GM13976 (cell line): ENCODE measurements around the gene MSANTD1.

Experiments used
- DNase-seq: peaks from one replicate; pipeline ENCODE4 v3.0.0; 2012; ENCODE audit warnings: low spot score
- in situ Hi-C: fragments of 300-500 bp; cut with MboI; formaldehyde crosslinking; loops from one replicate; pipeline ENCODE4 v1.12.0; 2022; ENCODE audit warnings: low sequenced_read_pairs, mixed read lengths, inconsistent platforms; ENCODE audit not compliant: unreplicated experiment
- TF ChIP-seq, protein P1 (sequence below): IDR thresholded peaks from 2 replicates; pipeline ENCODE4 v1.5.1; 2012; ENCODE audit warnings: borderline replicate concordance, mild to moderate bottlenecking; ENCODE audit not compliant: insufficient read depth; ENCODE audit errors: extremely low read depth, missing control alignments, control extremely low read depth

MSANTD1 gene

DNA sequence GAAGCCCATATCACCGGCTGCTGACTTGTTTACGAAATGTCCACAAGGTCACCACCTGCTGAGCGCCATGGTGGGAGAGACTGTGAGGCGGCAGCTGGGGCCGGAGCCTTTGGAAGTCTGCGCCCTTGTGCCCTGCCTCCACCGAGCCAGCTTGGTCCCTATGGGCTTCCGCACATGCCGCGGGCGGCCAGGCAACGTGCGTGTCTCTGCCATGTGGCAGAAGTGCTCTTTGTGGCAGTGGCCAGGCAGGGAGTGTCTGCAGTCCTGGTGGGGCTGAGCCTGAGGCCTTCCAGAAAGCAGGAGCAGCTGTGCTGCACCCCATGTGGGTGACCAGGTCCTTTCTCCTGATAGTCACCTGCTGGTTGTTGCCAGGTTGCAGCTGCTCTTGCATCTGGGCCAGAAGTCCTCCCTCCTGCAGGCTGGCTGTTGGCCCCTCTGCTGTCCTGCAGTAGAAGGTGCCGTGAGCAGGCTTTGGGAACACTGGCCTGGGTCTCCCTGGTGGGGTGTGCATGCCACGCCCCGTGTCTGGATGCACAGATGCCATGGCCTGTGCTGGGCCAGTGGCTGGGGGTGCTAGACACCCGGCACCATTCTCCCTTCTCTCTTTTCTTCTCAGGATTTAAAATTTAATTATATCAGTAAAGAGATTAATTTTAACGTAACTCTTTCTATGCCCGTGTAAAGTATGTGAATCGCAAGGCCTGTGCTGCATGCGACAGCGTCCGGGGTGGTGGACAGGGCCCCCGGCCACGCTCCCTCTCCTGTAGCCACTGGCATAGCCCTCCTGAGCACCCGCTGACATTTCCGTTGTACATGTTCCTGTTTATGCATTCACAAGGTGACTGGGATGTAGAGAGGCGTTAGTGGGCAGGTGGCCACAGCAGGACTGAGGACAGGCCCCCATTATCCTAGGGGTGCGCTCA, 8.7 kb upstream of the MSANTD1 start:
- no peak for DNase-seq
- in situ Hi-C loops, result no loop called here
- TF ChIP-seq, protein P1, sequence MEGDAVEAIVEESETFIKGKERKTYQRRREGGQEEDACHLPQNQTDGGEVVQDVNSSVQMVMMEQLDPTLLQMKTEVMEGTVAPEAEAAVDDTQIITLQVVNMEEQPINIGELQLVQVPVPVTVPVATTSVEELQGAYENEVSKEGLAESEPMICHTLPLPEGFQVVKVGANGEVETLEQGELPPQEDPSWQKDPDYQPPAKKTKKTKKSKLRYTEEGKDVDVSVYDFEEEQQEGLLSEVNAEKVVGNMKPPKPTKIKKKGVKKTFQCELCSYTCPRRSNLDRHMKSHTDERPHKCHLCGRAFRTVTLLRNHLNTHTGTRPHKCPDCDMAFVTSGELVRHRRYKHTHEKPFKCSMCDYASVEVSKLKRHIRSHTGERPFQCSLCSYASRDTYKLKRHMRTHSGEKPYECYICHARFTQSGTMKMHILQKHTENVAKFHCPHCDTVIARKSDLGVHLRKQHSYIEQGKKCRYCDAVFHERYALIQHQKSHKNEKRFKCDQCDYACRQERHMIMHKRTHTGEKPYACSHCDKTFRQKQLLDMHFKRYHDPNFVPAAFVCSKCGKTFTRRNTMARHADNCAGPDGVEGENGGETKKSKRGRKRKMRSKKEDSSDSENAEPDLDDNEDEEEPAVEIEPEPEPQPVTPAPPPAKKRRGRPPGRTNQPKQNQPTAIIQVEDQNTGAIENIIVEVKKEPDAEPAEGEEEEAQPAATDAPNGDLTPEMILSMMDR, result no peak

DNA sequence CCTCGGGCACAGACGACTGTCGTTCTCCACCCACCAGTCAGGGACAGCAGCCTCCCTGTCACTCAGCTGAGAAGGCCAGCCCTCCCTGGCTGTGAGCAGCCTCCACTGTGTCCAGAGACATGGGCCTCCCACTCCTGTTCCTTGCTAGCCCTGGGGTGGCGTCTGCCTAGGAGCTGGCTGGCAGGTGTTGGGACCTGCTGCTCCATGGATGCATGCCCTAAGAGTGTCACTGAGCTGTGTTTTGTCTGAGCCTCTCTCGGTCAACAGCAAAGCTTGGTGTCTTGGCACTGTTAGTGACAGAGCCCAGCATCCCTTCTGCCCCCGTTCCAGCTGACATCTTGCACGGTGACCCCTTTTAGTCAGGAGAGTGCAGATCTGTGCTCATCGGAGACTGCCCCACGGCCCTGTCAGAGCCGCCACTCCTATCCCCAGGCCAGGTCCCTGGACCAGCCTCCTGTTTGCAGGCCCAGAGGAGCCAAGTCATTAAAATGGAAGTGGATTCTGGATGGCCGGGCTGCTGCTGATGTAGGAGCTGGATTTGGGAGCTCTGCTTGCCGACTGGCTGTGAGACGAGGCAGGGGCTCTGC, 7.9 kb upstream of the MSANTD1 start:
- TF ChIP-seq, protein P1, result no peak

DNA sequence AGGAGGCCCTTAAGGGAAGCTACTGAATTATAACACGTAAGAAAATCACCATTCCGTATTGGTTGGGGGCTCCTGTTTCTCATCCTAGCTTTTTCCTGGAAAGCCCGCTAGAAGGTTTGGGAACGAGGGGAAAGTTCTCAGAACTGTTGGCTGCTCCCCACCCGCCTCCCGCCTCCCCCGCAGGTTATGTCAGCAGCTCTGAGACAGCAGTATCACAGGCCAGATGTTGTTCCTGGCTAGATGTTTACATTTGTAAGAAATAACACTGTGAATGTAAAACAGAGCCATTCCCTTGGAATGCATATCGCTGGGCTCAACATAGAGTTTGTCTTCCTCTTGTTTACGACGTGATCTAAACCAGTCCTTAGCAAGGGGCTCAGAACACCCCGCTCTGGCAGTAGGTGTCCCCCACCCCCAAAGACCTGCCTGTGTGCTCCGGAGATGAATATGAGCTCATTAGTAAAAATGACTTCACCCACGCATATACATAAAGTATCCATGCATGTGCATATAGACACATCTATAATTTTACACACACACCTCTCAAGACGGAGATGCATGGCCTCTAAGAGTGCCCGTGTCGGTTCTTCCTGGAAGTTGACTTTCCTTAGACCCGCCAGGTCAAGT, 6.9 kb upstream of the MSANTD1 start:
- in situ Hi-C loops, result no loop called here
- no peak for DNase-seq
- TF ChIP-seq, protein P1, result no peak

More for the DNA sequence above, 7.9 kb upstream of the MSANTD1 start:
- in situ Hi-C loops, result no loop called here
- no peak for DNase-seq

DNA sequence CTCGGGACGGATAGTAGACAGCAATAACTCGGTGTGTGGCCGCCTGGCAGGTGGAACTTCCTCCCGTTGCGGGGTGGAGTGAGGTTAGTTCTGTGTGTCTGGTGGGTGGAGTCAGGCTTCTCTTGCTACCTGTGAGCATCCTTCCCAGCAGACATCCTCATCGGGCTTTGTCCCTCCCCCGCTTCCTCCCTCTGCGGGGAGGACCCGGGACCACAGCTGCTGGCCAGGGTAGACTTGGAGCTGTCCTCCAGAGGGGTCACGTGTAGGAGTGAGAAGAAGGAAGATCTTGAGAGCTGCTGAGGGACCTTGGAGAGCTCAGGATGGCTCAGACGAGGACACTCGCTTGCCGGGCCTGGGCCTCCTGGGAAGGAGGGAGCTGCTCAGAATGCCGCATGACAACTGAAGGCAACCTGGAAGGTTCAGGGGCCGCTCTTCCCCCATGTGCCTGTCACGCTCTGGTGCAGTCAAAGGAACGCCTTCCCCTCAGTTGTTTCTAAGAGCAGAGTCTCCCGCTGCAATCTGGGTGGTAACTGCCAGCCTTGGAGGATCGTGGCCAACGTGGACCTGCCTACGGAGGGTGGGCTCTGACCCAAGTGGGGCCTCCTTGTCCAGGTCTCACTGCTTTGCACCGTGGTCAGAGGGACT, 5.7 kb upstream of the MSANTD1 start:
- TF ChIP-seq, protein P1, result no peak
- DNase-seq, result no peak
- in situ Hi-C loops, result no loop called here

DNA sequence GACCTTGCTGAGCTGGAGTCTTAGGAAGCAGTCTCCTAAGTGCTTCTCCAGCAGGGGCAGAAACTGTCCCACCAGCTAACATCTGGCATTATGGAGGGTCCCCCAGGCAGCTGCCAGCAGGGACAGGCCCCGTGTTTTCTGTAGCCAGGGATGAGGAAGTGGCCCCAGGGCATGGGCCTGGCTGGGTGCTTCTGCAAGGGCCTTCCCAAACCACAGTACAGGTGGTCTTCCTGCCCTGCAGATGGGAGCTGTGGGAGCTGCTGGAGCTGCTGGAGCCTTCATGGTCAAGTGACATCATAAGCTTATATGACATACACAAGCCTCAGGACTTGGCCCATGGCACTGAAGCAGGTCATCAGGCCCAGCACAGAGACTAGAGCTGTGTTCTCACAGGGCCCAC, 5.0 kb upstream of the MSANTD1 start:
- no peak for DNase-seq
- TF ChIP-seq, protein P1, result no peak
- in situ Hi-C loops, result no loop called here

DNA sequence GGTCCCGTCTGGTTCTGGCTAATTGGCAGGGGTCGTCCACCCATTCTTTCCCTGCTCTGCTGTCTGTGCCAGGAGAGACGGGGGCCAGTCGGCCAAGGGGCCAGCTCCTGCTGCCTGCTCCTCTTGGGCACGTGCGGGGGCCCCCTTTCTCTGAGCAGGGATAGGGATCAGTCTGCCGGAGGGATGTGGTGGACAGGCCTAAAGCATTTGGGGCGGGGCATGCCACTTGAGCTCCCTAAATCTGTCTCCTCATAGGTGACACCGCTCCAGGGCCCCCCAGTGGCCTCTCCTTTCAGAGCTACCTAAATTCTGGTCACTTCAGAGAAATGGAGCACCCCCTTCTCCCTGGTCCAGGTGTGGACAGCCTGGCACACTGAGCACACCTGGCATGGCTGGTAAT, 4.2 kb upstream of the MSANTD1 start:
- in situ Hi-C loops, result no loop called here
- TF ChIP-seq, protein P1, result no peak
- no peak for DNase-seq
